ENCODE measurements around the gene COG4.
A peak's percentile ranks its signal among the peaks of the same experiment; 100 is the strongest.
"Not testable (repeated sequence)": the region's sequence is repeated elsewhere in the genome, so short reads cannot be mapped to it uniquely, and the experiment has no call there.

The COG4 gene

GRCh38 chr16:70527315-70527996 is 4.1 kb upstream of the COG4 start:
- no peak for DNase-seq (ENCODE audit: low spot score)

- DNase-seq (ENCODE audit: low spot score): no peak
Measured at GRCh38 chr16:70526403-70526802, 3.0 kb upstream of the COG4 start.

- DNase-seq (ENCODE audit: low spot score): not testable (repeated sequence)
Measured at GRCh38 chr16:70524399-70524825, 1.1 kb upstream of the COG4 start.

- peak; percentile 60 for DNase-seq (ENCODE audit: low spot score)
Measured at GRCh38 chr16:70523743-70524398, 517 bp upstream of the COG4 start, which contains the start of gene SF3B3. Gene SF3B3, plus strand, starts transcription at chr16:70523816. Its CDS starts 2,841 bp downstream, at chr16:70526657.

GRCh38 chr16:70522216-70523075 is 908 bp downstream of the COG4 start:
- DNase-seq (ENCODE audit: low spot score): no peak

- DNase-seq (ENCODE audit: low spot score): peak; percentile 56
Measured at GRCh38 chr16:70520612-70521297, 2.6 kb downstream of the COG4 start.

- no peak for DNase-seq (ENCODE audit: low spot score)
Measured at GRCh38 chr16:70512456-70512855, 10.9 kb downstream of the COG4 start.

- DNase-seq (ENCODE audit: low spot score): no peak
Measured at GRCh38 chr16:70511833-70512232, 11.5 kb downstream of the COG4 start.

- DNase-seq (ENCODE audit: low spot score): no peak
Measured at GRCh38 chr16:70510216-70510615, 13.1 kb downstream of the COG4 start.

- no peak for DNase-seq (ENCODE audit: low spot score)
Measured at GRCh38 chr16:70508752-70509151, 14.6 kb downstream of the COG4 start.

GRCh38 chr16:70496513-70496912 is 26.8 kb downstream of the COG4 start:
- DNase-seq (ENCODE audit: low spot score): no peak

- no peak for DNase-seq (ENCODE audit: low spot score)
Measured at GRCh38 chr16:70495425-70496182, 27.8 kb downstream of the COG4 start.

GRCh38 chr16:70494777-70495176 is 28.6 kb downstream of the COG4 start:
- DNase-seq (ENCODE audit: low spot score): no peak

GRCh38 chr16:70494202-70494770 is 29.1 kb downstream of the COG4 start:
- no peak for DNase-seq (ENCODE audit: low spot score)

- DNase-seq (ENCODE audit: low spot score): no peak
Measured at GRCh38 chr16:70493802-70494201, 29.6 kb downstream of the COG4 start.

- DNase-seq (ENCODE audit: low spot score): no peak
Measured at GRCh38 chr16:70490261-70490660, 33.1 kb downstream of the COG4 start.

- no peak for DNase-seq (ENCODE audit: low spot score)
Measured at GRCh38 chr16:70484867-70485266, 38.5 kb downstream of the COG4 start.

GRCh38 chr16:70483426-70483825 is 39.9 kb downstream of the COG4 start:
- no peak for DNase-seq (ENCODE audit: low spot score)

GRCh38 chr16:70482624-70483023 is 40.7 kb downstream of the COG4 start:
- no peak for DNase-seq (ENCODE audit: low spot score)

GRCh38 chr16:70481929-70482536 is 41.3 kb downstream of the COG4 start:
- peak; percentile 71 for DNase-seq (ENCODE audit: low spot score)
